NCI-H2171 (cell line): ENCODE data around the gene LTB4R2.

ENCODE experiments used
- DNase-seq: peaks from one replicate; lab custom pipeline; 2025; lab: John Stamatoyannopoulos, UW

Gene LTB4R2

DNA sequence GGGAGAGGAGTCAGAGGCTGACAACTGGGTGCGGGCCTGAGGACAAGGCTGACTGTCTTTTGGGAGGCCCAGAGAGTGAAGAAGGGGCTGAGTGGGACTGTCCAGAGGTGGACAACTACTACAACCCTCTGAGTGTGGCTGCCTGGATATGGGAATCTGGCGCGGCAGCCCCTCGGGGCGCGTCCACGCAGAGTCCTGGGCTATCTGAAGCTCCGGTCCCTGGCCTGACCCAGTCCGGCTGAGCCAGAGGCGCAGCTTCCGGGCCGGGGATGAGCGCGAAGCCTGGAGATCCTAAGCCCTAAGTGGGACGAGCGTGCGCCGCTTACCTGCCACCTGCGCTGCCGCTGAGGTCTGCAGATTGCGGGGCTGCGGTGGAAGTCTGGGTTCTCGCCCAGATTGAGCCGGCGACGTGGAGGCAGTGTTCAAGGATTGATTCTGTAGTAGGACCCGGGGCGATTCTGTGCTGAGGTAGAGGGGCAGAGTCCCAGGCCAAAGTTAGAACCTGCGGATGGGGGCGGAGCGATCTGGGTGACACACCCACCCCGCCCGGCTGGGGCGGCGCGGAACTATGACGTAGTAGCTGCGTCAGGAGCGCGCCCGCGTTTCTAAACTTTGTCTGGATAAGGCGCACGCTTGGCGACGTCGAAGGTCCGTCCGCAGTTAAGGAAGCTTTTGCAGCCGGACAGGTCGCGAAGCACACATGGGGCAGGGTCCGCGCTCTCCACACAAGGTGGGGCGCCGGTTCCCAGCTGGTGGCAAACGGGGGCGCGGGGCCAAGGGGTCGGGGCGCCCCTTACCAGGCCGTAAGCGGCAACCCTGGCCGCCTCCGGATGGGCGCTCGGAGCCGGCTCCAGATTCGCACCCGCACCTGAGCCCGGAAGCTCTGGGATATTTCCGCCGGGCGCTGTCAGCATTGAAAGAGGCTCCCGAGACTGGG is 10.4 kb upstream of the LTB4R2 start, which contains the start of the genes DHRS1 and NOP9:
TSS of gene DHRS1 (minus strand) at position 526 of the 937 bp plus-strand sequence. CDS start 674 bp downstream, outside the sequence.
TSS of gene NOP9 (plus strand) at position 596 of the 937 bp plus-strand sequence. CDS start at position 701, 105 bp downstream.
- DNase-seq, result peak; percentile 84

DNA sequence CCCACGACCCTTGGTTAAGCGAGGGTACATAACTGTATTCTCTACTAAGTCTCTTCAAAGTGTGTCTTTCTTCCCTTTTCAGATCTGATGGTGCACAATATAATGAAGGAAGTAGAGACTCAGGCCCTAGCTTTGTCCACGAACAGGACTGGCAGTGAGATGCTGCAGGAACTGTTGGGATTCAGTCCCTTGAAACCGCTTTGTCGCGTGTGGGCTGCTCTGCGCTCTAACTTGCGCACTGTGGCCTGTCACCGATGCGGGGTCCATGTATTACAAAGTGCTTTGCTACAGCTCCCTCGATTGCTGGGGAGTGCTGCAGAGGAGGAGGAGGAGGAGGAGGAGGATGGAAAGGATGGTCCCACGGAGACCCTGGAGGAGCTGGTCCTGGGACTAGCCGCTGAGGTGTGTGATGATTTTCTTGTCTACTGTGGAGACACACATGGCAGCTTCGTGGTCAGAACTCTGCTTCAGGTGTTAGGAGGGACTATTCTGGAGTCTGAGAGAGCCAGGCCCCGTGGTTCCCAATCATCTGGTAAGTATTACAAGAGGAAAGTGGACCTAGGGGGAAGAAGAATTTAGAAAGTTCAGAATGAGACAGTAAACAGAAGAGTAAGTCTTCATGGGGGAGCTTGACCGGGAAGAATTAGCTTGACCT is 9.5 kb upstream of the LTB4R2 start:
- no peak for DNase-seq

- no peak for DNase-seq
Observed at GRCh38 chr14:24304019-24304387, 5.9 kb upstream of the LTB4R2 start.

GRCh38 chr14:24307156-24307574 is 2.8 kb upstream of the LTB4R2 start:
- no peak for DNase-seq

DNA sequence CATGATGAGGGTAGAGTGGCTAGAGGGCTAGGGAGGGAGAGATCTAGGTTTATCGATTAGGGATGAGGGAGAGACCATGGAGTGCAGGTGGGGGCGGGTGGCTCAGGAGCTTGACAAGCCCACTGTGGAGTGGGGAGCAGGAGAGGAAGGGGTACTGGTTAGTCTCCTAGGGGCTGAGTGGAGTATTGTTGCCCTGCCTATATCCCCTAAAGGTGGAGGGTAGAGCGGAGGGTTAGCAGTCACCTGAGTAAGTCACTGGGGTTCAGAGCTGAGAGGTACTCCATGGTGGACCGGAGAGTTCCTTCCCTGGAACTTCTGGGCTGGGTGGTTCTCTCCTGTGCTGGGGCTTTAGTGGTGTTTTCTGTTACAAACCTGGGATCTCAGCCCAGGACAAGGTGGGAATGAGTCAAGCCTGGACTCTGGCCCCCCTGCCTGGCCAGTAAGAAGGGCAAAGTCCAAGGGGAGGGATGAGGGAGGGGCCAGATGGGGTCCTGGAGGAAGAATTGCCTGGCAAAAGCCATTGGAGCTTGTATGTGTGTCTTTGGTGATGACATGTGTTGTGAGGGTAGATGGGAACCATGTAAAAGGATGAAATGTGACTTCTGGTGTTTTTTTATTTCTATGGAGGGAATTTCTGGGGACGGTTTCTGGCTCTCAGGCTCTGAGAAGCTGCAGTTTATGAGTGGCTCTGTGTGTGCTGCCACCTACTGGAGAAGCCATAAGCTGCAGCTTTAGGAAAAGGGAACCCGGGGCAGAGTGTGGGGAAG is 2.2 kb upstream of the LTB4R2 start, which contains the start of gene CIDEB:
TSS of gene CIDEB (minus strand) at position 403 of the 767 bp plus-strand sequence. CDS start at position 284, 119 bp downstream.
- peak; percentile 10 for DNase-seq

- no peak for DNase-seq
Observed at GRCh38 chr14:24308342-24309124, 1.4 kb upstream of the LTB4R2 start.

DNA sequence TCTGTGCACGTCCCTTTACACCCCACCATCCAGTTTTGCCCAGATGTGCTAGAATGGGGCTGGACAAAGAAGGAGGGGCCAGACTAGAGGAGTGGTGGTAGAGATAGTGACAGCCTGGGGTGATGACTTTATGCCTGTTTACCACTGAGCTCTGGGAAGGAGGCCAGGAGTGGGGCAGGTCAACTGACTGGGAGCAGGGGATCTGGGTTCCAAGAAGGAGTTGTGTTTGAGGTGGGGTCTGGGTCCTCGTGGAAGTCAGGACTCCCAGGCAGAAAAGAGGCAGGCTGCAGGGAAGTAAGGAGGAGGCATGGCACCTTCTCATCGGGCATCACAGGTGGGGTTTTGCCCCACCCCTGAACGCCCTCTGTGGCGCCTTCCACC is 315 bp downstream of the LTB4R2 start:
- no peak for DNase-seq

DNA sequence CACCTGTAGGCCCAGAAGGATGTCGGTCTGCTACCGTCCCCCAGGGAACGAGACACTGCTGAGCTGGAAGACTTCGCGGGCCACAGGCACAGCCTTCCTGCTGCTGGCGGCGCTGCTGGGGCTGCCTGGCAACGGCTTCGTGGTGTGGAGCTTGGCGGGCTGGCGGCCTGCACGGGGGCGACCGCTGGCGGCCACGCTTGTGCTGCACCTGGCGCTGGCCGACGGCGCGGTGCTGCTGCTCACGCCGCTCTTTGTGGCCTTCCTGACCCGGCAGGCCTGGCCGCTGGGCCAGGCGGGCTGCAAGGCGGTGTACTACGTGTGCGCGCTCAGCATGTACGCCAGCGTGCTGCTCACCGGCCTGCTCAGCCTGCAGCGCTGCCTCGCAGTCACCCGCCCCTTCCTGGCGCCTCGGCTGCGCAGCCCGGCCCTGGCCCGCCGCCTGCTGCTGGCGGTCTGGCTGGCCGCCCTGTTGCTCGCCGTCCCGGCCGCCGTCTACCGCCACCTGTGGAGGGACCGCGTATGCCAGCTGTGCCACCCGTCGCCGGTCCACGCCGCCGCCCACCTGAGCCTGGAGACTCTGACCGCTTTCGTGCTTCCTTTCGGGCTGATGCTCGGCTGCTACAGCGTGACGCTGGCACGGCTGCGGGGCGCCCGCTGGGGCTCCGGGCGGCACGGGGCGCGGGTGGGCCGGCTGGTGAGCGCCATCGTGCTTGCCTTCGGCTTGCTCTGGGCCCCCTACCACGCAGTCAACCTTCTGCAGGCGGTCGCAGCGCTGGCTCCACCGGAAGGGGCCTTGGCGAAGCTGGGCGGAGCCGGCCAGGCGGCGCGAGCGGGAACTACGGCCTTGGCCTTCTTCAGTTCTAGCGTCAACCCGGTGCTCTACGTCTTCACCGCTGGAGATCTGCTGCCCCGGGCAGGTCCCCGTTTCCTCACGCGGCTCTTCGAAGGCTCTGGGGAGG is 985 bp downstream of the LTB4R2 start, which contains the start of gene LTB4R:
TSS of gene LTB4R (plus strand) at position 857 of the 959 bp plus-strand sequence. CDS start 4,150 bp downstream, outside the sequence.
- DNase-seq, result no peak

GRCh38 chr14:24311837-24312615 is 2.1 kb downstream of the LTB4R2 start:
- DNase-seq, result no peak

GRCh38 chr14:24312736-24313507 is 3.0 kb downstream of the LTB4R2 start:
- no peak for DNase-seq

DNA sequence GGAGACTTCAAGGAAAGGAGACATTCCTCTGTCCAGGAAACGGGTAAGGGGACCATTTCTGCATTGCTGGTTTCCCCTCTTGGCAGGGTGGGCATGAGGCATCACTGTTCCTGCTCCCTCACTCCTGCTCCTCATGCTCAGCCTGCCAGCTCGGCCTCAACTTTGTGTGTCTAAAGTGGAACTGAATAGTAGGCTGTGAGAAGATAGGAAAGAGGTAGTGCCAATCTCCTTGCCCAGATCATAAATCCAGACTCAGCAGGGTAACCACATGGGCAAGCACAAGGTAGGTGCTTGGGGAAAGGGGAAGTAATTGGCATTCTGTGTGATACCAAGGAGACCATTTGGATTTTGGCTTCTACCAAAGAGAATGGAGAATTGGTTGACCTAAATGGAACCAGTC is 4.0 kb downstream of the LTB4R2 start:
- DNase-seq, result no peak

- no peak for DNase-seq
Observed at GRCh38 chr14:24314377-24315193, 4.6 kb downstream of the LTB4R2 start.

GRCh38 chr14:24315243-24315806 is 5.4 kb downstream of the LTB4R2 start:
- no peak for DNase-seq

- no peak for DNase-seq
Observed at GRCh38 chr14:24315807-24316596, 6.1 kb downstream of the LTB4R2 start.

DNA sequence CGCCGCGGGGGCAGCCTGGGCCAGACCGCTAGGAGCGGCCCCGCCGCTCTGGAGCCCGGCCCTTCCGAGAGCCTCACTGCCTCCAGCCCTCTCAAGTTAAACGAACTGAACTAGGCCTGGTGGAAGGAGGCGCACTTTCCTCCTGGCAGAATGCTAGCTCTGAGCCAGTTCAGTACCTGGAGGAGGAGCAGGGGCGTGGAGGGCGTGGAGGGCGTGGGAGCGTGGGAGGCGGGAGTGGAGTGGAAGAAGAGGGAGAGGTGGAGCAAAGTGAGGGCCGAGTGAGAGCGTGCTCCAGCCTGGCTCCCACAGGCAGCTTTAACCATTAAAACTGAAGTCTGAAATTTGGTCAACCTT is 6.6 kb downstream of the LTB4R2 start:
- no peak for DNase-seq

DNA sequence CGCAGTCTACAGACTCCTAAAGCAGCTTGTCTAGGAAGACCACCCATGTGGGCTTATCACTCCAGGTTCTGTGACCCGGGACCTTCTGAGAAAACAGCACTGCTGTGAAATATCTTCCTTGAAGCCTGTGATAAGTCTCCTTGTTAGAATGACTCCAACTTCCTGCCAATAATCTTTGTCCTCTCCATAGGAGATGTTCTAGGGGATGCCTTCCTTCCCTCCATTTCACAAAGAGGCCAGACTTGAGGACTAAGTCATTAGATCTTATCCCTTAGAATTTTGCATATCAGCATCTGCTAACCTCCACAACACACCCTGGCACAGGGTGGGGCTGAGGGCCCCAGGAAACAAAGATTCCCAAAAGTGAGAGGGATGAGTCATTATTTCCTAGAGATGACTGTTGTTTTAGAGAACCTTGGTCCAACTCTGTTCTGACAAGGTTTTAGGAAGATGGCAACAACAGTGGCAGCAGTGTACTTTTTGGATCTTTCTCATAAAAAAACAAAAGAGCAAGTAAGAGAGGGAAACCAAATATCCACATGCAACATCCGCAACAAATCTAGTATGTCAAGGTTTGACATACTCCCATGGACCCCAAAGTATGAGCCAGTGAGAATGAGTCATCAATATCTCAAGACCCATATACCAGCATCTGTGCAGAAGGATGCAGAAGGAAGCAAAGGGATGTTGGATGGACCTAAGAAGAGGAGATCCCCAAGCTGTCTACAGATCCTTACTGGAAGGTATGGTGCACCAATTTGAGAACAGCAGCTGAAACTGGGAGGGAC is 7.4 kb downstream of the LTB4R2 start:
- no peak for DNase-seq
